Right lobe of liver (tissue), 6 donors: ENCODE measurements around the gene KIAA0586. TPM values are rescaled to one million over a fixed set of nuclear protein-coding genes. Genes with fewer than 3 reads are reported as not detected.

Experiments
- ATAC-seq, 4 donors: fragments of 200-7000 bp; cut with Tn5 transposase; one replicate each; pipeline ENCODE4 v1.9.1; 2020; ENCODE audit warnings: mild to moderate bottlenecking in 4 of 4, moderate library complexity in 4 of 4
- DNase-seq, 3 donors: peaks; one replicate each; pipeline ENCODE4 v3.0.0-alpha.2; 2020
- H3K27ac ChIP-seq, 3 donors: fragments of 200-600 bp; one replicate each; pipeline ENCODE4 v1.8.0; 2022
- H3K27me3 ChIP-seq, 2 donors: fragments of 200-600 bp; one replicate each; pipeline ENCODE4 v1.8.0; 2022
- H3K36me3 ChIP-seq, 4 donors: fragments of 200-600 bp; sonication (generic) in 1 of 4; one replicate each; pipeline versions ENCODE4 v1.5.1 to v1.8.0; 2017 to 2022; ENCODE audit warnings: control low read depth in 1 of 4
- H3K4me1 ChIP-seq, 4 donors: fragments of 200-600 bp; sonication (generic) in 1 of 4; one replicate each; pipeline versions ENCODE4 v1.5.1 to v1.8.0; 2017 to 2022; ENCODE audit warnings: control low read depth in 1 of 4
- H3K4me3 ChIP-seq, 3 donors: fragments of 200-600 bp; one replicate each; pipeline ENCODE4 v1.8.0; 2022
- H3K9me3 ChIP-seq, 4 donors: fragments of 200-600 bp; sonication (generic) in 1 of 4; one replicate each; pipeline versions ENCODE4 v1.5.1 to v1.8.0; 2017 to 2022; ENCODE audit warnings: control low read depth in 1 of 4
- CTCF ChIP-seq, 4 donors: fragments of 200-600 bp in 3 of 4; fragments of 450-650 bp in 1 of 4; IDR thresholded peaks; one replicate each; pipeline versions ENCODE4 v1.5.1 to v1.8.0; 2016 to 2022; ENCODE audit warnings: antibody characterized with exemption in 4 of 4, mild to moderate bottlenecking in 2 of 4
- POLR2A ChIP-seq: fragments of 450-650 bp; IDR thresholded peaks from one replicate; pipeline ENCODE4 v1.6.1; 2017; ENCODE audit warnings: antibody characterized with exemption, mild to moderate bottlenecking
- WGBS: methylation state at CpG from one replicate; pipeline ENCODE4 v1.1.6; 2018; ENCODE audit warnings: low coverage, low lambda C conversion rate; ENCODE audit not compliant: insufficient coverage; ENCODE audit errors: missing lambda C conversion rate; 5-methylcytosine and 5-hydroxymethylcytosine counted together
- intact Hi-C, 2 donors: fragments of 100-400 bp; cut with DNase I; formaldehyde crosslinking; loops; one replicate each; pipeline versions ENCODE4 v1.11.2 to v1.14.1; 2022
- total RNA-seq, 6 experiments: library from RNA; depleted of rRNA in 2 of 6; stranded (reverse); fragments of >200 nt in 2 of 6; fragmentation: NEBNext Ultra II Directional in 3 of 6; extraction: Animal tissue kit (Norgen Biotek cat#: 25700) in 3 of 6; gene quantifications; one replicate each; pipeline versions ENCODE4 v1.1.0 to v1.2.4, GENCODE V29; 2016 to 2023
- donor health status: DM: no; HTN: yes; CAD: no.
- donor health status: DM: no; HTN: no; CAD: no.
- donor health status: DM: no; HTN: no; CAD: no.
- donor health status: DM: no; HTN: yes; CAD: no.
- donor health status: DM: no; HTN: yes; CAD: no.

The KIAA0586 gene
- total RNA-seq, 6 experiments from 2014 or later, result 4.7 to 14.6 (median 9.0) TPM

DNA sequence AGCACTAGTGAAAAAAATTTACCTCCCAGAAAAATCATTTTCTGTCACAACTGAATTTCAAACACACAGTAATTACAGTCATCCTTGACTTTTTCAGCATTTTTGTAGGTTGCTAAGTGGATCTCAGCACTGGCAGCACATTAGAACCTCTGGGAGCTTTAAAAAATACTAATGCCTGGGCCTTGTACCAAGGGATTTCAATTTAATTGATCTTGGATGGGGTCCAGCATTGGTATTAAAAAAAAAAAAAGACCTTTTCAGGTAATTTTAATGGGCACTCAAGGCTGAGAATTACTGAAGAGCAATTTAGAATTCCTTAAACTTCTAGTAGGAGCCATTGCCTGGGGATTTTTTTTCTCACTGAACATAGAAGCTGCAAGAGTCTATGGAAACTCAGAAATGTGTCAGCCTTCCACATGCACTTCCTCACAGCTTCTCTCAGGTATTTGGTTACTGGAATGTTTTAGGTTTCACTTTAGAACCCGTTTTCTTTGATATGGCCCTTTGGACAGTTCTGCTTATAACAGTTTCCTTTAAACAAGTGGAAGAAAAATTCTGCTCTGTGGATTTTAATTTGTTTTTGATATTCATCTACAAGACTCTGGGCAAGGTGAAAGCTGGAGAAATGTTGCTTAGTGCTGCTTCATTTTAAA lies 121.7 kb downstream of the KIAA0586 start:
- no peak for TF ChIP-seq POLR2A
- TF ChIP-seq CTCF (IDR thresholded peaks at IDR 0.05), result no peak
- H3K27me3 ChIP-seq, result no peaks in the 10 kb centered on the region
- no peaks in the 10 kb centered on the region for H3K4me1 ChIP-seq
- H3K27ac ChIP-seq, result no peak overlapping the region
- H3K36me3 ChIP-seq, result no peaks in the 10 kb centered on the region
- no peaks in the 10 kb centered on the region for H3K9me3 ChIP-seq
- no peak for DNase-seq
- intact Hi-C loops, result no loop called here
- no peak overlapping the region for H3K4me3 ChIP-seq
- 20% methylated on average over 1 of the region's 1 CpG for WGBS
- no peak for ATAC-seq

DNA sequence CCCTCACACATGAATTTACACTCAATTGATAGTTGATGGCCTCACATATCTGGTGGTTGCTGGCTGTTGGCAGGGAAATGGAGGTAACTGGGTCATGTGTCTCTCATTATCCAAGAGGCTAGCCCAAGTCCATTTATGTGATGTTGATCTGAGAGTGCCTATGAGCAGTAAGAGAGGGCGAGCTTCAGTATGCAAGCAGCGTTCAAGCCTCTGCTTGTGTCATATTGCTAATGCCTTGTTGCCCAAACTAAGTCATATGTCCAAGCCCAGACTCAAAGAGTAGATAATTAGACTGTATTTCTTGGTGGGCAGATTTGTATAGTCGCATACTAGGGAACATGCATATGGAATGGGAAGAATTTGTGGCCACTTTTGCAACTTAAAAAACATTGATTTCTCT lies 126.4 kb downstream of the KIAA0586 start:
- H3K4me3 ChIP-seq, result no peak overlapping the region
- no peaks in the 10 kb centered on the region for H3K9me3 ChIP-seq
- no peaks in the 10 kb centered on the region for H3K4me1 ChIP-seq
- ATAC-seq (no peak), DNase-seq (no peak)
- no peak for TF ChIP-seq POLR2A
- TF ChIP-seq CTCF (IDR thresholded peaks at IDR 0.05), result no peak
- H3K36me3 ChIP-seq, result no peaks in the 10 kb centered on the region
- intact Hi-C loops, result no loop called here
- H3K27me3 ChIP-seq, result no peaks in the 10 kb centered on the region
- H3K27ac ChIP-seq, result no peak overlapping the region
- 83% methylated on average over 3 of the region's 3 CpGs for WGBS

DNA sequence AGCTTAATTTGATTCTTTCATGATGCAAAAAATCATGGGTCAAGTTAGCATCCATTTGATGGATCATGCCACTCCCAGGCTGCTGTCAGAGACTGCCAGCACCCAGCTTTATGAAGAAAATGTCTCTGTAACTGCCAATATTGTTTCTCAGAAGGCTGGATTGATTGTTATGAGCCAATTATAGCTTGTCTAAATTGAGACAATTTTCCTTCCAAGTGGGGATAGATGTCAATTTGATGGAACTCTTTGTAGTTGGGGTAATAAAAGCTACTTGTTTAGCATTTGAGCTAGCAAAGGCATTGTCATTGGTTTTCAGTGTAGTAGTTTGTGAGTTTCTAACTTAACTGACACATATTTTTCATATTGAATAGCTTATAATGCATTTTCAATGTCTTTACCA lies 128.1 kb downstream of the KIAA0586 start:
- Histone ChIP-seq H3K9me3 (no peaks in the 10 kb centered on the region), H3K4me3 (no peak overlapping the region), H3K36me3 (no peaks in the 10 kb centered on the region), H3K4me1 (no peaks in the 10 kb centered on the region), H3K27me3 (no peaks in the 10 kb centered on the region), H3K27ac (no peak overlapping the region)
- intact Hi-C loops, result no loop called here
- TF ChIP-seq CTCF (IDR thresholded peaks at IDR 0.05), result no peak
- no peak for TF ChIP-seq POLR2A
- ATAC-seq (no peak), DNase-seq (no peak)

DNA sequence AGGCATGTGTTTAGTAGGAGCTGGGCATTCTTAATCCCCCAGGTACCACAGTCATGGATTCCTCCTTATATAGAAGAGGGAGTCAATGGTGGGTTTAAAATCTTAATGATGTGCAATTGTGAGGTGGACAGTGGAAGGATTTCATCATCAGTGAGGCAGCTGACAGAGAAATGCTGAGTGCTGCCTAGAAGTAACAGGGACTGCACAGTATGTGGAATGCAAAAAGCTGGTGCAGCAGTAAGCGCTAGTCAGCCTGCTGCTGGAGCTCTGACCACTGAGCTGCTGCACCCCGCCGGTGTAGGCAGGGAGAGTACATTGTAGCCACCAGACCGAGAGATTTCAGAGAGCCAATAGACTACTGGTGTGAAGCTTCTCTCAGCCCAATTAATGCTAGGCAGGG lies 129.7 kb downstream of the KIAA0586 start:
- no peak for TF ChIP-seq POLR2A
- TF ChIP-seq CTCF (IDR thresholded peaks at IDR 0.05), result no peak

GRCh38 chr14:58560208-58560607 lies 132.7 kb downstream of the KIAA0586 start:
- Histone ChIP-seq H3K27ac (no peak overlapping the region), H3K4me1 (no peaks in the 10 kb centered on the region), H3K36me3 (no peaks in the 10 kb centered on the region), H3K9me3 (no peaks in the 10 kb centered on the region), H3K4me3 (no peak overlapping the region), H3K27me3 (no peaks in the 10 kb centered on the region)
- intact Hi-C loops, result no loop called here
- ATAC-seq (no peak), DNase-seq (no peak)
- no peak for TF ChIP-seq CTCF (IDR thresholded peaks at IDR 0.05)
- no peak for TF ChIP-seq POLR2A
- 46% methylated on average over 3 of the region's 3 CpGs for WGBS

More for the DNA sequence above, 129.7 kb downstream of the KIAA0586 start:
- ATAC-seq (no peak), DNase-seq (no peak)
- Histone ChIP-seq H3K27ac (no peak overlapping the region), H3K27me3 (no peaks in the 10 kb centered on the region), H3K4me3 (no peak overlapping the region), H3K4me1 (no peaks in the 10 kb centered on the region), H3K36me3 (no peaks in the 10 kb centered on the region), H3K9me3 (no peaks in the 10 kb centered on the region)
- intact Hi-C loops, result no loop called here
- WGBS, result no CpG with 5 or more reads among the region's 4 CpGs
